AG09319 (cell line): ENCODE measurements around the gene MAP3K6.

Source experiments
- DNase-seq: peaks from one replicate; pipeline ENCODE4 v3.0.0-alpha.2; 2010; ENCODE audit warnings: low read depth; ENCODE audit errors: extremely low read depth
- CTCF ChIP-seq: IDR thresholded peaks from 2 replicates; pipeline ENCODE4 v1.5.1; 2011; ENCODE audit warnings: low read depth, mild to moderate bottlenecking, inconsistent platforms, low read length, moderate library complexity

MAP3K6 gene

GRCh38 chr1:27349784-27350662, 16.7 kb downstream of the MAP3K6 start:
- TF ChIP-seq CTCF, result no peak
- no peak for DNase-seq

- no peak for DNase-seq
These were observed 17.6 kb downstream of the MAP3K6 start for GRCh38 chr1:27348861-27349783.

GRCh38 chr1:27346991-27347624, 19.7 kb downstream of the MAP3K6 start:
- no peak for DNase-seq
- no peak for TF ChIP-seq CTCF

More at GRCh38 chr1:27348861-27349783, 17.6 kb downstream of the MAP3K6 start:
- no peak for TF ChIP-seq CTCF

GRCh38 chr1:27346357-27346756, 20.4 kb downstream of the MAP3K6 start:
- no peak for DNase-seq
- no peak for TF ChIP-seq CTCF

- DNase-seq, result no peak
- TF ChIP-seq CTCF, result no peak
These were observed 21.5 kb downstream of the MAP3K6 start for GRCh38 chr1:27345272-27345671.

GRCh38 chr1:27343639-27344025, 23.1 kb downstream of the MAP3K6 start:
- no peak for TF ChIP-seq CTCF
- no peak for DNase-seq
